Fibroblast of the aortic adventitia (primary cell): ENCODE results near the gene GYPA. TPM values are rescaled to one million over a fixed set of nuclear protein-coding genes. Genes with fewer than 3 reads are reported as not detected.
"Not testable (repeated sequence)": the region's sequence is repeated elsewhere in the genome, so short reads cannot be mapped to it uniquely, and the experiment has no call there.

Experiments
- DNase-seq: peaks from one replicate; pipeline ENCODE4 v3.0.0-alpha.2; 2010; ENCODE audit warnings: low read depth
- H3K4me3 ChIP-seq: 2 replicates; pipeline ENCODE4 v1.5.1; 2011; ENCODE audit warnings: low read depth, mild to moderate bottlenecking, control low read depth, low read length, moderate library complexity
- CTCF ChIP-seq: IDR thresholded peaks from 2 replicates; pipeline ENCODE4 v1.5.1; 2011; ENCODE audit warnings: mild to moderate bottlenecking, low read length, control low read depth, inconsistent platforms; ENCODE audit not compliant: insufficient read depth
- total RNA-seq: library from RNA; depleted of rRNA; stranded (reverse); fragments of >200 nt; gene quantifications from 2 replicates; pipeline ENCODE4 v1.2.3, GENCODE V29; 2012; ENCODE audit warnings: low replicate concordance

GYPA gene
- total RNA-seq, 1 donor: not detected

DNA sequence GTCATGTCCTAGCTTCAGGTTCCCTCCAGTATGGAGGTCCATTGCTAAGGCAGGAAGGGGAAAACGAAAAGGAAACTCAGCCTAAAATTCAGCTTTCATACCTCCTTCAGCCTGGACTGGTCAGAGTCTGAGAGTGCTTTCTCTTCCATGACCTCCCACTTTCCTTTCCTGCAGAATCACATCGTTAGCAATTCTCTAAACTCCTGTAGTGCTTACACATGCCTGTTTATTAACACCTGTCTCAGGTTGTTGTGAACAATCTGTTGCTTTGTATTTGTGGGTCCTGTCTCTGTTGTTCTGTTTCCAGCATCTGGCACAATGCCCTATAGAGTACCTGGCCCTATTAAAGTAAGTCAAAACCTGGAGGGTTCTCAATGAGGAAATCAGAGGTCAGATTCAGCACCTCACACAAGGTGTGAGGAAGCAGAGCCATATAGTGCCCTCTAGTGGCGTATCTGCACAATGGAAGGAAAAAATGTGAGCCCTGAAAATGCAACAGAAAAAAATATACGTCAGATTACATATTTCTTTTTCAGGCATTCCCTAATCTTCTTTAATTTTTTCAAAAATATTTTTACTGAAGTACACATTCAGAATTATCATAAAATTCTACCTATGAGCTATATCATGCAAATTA lies 2.3 kb upstream of the GYPA start:
- not testable (repeated sequence) for H3K4me3 ChIP-seq
- DNase-seq: peak; percentile 6
- peak; percentile 63 for TF ChIP-seq CTCF

DNA sequence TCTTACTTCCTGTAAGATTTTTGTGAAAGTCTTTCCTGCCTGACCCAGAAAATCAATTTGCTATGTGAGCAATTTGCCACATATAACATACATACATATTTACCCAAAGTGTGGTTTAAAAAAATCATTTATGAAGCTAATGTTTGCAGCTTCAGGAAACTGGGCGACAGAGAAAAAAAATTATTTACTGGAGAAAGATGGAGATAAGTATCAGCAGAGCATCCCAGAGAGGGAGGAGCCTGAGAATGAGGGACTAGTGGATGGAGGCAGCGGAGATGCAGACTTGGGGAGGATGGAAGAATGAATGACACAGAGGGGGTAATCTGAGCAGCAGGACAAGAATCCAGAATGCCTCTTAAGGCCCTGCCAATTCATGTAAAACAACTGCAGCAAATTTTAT lies 975 bp upstream of the GYPA start:
- no peak overlapping the region for H3K4me3 ChIP-seq
- no peak for TF ChIP-seq CTCF
- DNase-seq: no peak

DNA sequence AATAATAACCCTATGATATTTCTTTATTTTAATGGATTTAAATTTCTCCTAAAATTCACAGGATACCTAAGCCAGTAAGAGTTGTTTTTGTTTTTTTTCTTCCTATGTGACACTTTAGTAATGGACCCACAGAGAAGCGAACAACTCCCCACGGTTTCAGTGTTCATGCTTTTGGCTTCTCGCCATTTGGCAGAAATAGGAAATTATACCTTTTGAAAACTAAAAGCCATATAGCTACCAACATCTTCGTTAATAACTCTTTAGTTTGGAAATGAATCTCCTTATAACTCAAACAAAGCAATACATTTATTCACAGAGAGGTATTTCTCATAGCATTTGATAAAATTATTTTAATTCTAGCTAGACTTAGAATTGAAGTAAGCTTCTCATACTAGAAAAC lies 527 bp downstream of the GYPA start:
- DNase-seq: not testable (repeated sequence)

DNA sequence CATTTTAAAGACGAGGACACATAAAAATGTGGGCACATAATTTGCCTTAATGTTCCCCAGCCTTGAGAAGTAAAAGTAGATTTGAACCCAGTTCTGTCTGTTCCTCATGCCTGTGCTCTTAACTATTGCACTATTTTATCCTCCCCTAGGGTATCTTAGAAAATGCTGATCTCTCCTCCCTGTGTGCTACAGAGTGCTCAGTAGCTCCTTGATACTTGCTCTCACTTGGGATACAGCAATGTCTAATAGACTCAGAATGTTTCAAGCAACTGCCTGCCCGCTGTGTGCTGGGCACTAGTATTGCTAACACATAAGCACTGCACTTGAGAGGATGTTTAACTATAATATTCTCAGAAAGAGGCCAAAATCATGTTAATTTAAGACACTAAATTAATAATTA lies 971 bp downstream of the GYPA start:
- not testable (repeated sequence) for DNase-seq

More for the DNA sequence above, 527 bp downstream of the GYPA start:
- H3K4me3 ChIP-seq: not testable (repeated sequence)

GRCh38 chr4:144138239-144138638 lies 2.3 kb downstream of the GYPA start:
- H3K4me3 ChIP-seq, DNase-seq: not testable (repeated sequence)

More for the DNA sequence above, 971 bp downstream of the GYPA start:
- H3K4me3 ChIP-seq: not testable (repeated sequence)

GRCh38 chr4:144137137-144137931 lies 3.2 kb downstream of the GYPA start:
- not testable (repeated sequence) for H3K4me3 ChIP-seq, DNase-seq

GRCh38 chr4:144136189-144136588 lies 4.3 kb downstream of the GYPA start:
- H3K4me3 ChIP-seq, DNase-seq: not testable (repeated sequence)

DNA sequence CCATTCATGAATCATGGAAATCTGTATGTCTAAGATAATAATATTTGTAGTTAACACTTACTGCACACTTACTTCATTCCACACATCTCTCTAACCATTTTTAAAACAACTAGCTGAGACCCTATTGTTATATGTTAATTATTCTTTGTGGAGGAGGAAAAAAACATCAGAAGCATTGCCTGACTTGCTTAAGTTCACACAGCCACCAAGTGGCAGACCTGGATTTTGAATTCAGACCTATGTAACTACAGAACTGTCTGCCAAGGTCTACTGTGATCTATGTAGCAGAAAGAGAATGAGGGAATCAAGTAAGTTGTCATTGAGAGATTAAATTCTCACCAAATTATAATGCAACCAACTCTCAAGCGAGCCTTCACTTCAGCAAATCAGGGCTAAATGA lies 10.4 kb downstream of the GYPA start:
- not testable (repeated sequence) for H3K4me3 ChIP-seq, DNase-seq

GRCh38 chr4:144129336-144129875 lies 11.1 kb downstream of the GYPA start:
- DNase-seq, H3K4me3 ChIP-seq: not testable (repeated sequence)

DNA sequence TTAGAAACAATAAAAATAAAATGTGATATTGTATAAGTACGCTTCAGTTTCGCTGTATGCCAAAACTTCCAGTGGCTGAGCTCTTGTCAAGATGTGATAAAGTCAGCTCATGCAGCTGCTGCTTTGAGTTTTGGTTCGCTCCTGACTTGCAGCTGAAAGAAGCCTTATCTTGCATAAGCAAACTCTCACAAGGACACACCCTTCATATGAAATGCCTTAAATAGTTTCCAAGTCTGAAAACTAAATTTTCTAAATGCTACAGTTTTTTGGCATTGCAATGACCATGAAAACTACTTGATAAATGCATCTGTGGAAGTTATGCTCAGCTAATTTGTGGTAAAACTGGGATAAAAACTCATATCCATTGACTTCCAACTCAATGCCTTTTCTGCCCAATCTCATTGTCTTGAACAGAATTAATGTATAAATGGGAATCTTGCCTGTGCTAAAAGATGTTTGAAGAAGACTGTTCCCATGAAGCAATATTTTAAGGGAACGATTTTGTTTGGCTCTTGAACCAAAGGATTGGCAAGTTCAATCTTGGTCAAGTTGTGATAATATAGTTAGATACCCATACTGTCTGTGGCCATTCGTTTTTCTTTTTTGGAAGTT lies 11.7 kb downstream of the GYPA start:
- not testable (repeated sequence) for H3K4me3 ChIP-seq, DNase-seq

DNA sequence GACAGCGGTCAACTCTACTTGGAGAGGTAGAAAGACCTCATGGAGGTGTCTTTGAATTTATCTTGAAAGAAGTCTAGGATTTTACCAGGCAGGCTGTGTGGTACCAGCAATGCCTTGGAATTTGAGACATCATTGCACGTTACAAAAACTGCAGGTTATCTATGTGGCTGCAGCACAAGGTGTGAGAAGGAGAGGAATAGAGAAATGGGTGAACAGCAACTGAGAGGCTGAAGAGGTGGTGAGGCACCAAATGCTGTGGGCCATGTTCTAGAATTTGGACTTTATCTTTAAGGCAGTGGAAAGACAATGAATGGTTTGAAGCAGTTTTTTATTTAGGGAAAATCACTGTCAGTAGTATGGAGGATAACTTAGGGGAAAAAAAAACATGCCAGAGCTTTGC lies 15.4 kb downstream of the GYPA start:
- DNase-seq, H3K4me3 ChIP-seq: not testable (repeated sequence)

DNA sequence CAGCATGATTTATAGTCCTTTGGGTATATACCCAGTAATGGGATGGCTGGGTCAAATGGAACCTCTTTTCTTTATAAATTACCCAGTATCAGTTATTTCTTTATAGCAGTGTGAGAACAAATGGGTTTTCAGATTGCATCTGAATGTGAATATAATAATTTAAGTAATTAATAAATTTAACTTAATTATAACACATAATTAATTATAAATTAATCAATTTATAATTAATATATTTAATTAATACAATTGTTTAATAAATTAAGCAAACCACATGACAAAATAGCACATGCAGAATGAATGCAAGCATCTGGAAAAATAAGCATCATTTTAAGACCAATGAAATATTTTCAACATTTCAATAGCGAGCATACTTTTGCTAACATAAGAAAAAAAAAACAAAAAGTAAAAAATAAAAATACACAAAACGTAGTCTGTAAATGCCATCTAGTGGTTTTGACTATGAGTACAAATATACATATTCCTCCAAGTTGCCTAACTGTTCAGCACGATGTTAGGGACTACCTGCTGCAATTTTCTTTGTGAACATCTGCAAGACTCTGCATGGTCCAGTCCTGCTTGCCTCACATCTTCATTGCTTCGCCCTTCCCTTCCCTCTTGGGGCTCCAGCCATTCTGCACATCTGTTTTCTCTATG lies 16.4 kb downstream of the GYPA start:
- peak; percentile 9 for DNase-seq

GRCh38 chr4:144123269-144123668 lies 17.2 kb downstream of the GYPA start:
- not testable (repeated sequence) for H3K4me3 ChIP-seq, DNase-seq

More for the DNA sequence above, 16.4 kb downstream of the GYPA start:
- H3K4me3 ChIP-seq: not testable (repeated sequence)

GRCh38 chr4:144119752-144120151 lies 20.8 kb downstream of the GYPA start:
- not testable (repeated sequence) for DNase-seq, H3K4me3 ChIP-seq
